HepG2 (cell line): ENCODE measurements around the gene FAM174C.

ENCODE experiments used
- ATF7 ChIP-seq, 2 experiments: fragments of 450-650 bp in 1 of 2; sonication (generic) in 1 of 2; formaldehyde crosslinking in 1 of 2; IDR thresholded peaks; 2 replicates each; pipeline versions ENCODE4 v1.4.0 to v1.6.1; 2016 to 2020; ENCODE audit warnings: antibody characterized with exemption in 1 of 2, mild to moderate bottlenecking in 1 of 2, missing genetic modification reagents in 1 of 2
- CEBPB ChIP-seq: IDR thresholded peaks from 2 replicates; pipeline ENCODE4 v1.6.1; 2011; ENCODE audit warnings: low read depth, low read length, improper control_type of control experiment, borderline replicate concordance
- ELF1 ChIP-seq: sonication (generic); formaldehyde crosslinking; IDR thresholded peaks from 2 replicates; pipeline ENCODE4 v1.4.0; 2020; ENCODE audit warnings: missing genetic modification reagents
- JUND ChIP-seq: sonication (generic); formaldehyde crosslinking; IDR thresholded peaks from 2 replicates; pipeline ENCODE4 v1.8.0; 2022; ENCODE audit warnings: mild to moderate bottlenecking, missing genetic modification reagents
- NFYB ChIP-seq: sonication (generic); formaldehyde crosslinking; IDR thresholded peaks from 2 replicates; pipeline ENCODE4 v1.4.0; 2020; ENCODE audit warnings: missing genetic modification reagents
- POLR2A ChIP-seq, 2 experiments: IDR thresholded peaks; 2 replicates each; pipeline ENCODE4 v1.6.1; 2011; ENCODE audit warnings: low read depth in 2 of 2, low read length in 2 of 2, mild to moderate bottlenecking in 1 of 2, moderate library complexity in 1 of 2; ENCODE audit not compliant: insufficient read depth in 1 of 2
- POLR2AphosphoS5 ChIP-seq: IDR thresholded peaks from 2 replicates; pipeline ENCODE4 v1.6.1; 2012; ENCODE audit warnings: low read depth, low read length
- RFXANK ChIP-seq: IDR thresholded peaks from 2 replicates; pipeline ENCODE4 v1.6.1; 2016
- ZBTB20 ChIP-seq: sonication (generic); formaldehyde crosslinking; IDR thresholded peaks from 2 replicates; pipeline ENCODE4 v1.8.1; 2023; ENCODE audit warnings: missing genetic modification reagents, low read depth, mild to moderate bottlenecking, borderline replicate concordance
- ZBTB7A ChIP-seq: sonication (generic); formaldehyde crosslinking; IDR thresholded peaks from 2 replicates; pipeline ENCODE4 v1.8.0; 2022; ENCODE audit warnings: mild to moderate bottlenecking, missing genetic modification reagents
- ZNF124 ChIP-seq: sonication (generic); formaldehyde crosslinking; IDR thresholded peaks from 2 replicates; pipeline ENCODE4 v1.4.0; 2020; ENCODE audit warnings: missing genetic modification reagents
- TF ChIP-seq, protein P1 (sequence below): sonication (generic); formaldehyde crosslinking; IDR thresholded peaks from 2 replicates; pipeline ENCODE4 v1.5.0; 2020; ENCODE audit warnings: mild to moderate bottlenecking, missing genetic modification reagents, moderate library complexity
- TF ChIP-seq, protein P2 (sequence below): sonication (generic); formaldehyde crosslinking; IDR thresholded peaks from 2 replicates; pipeline ENCODE4 v1.4.0; 2020; ENCODE audit warnings: missing genetic modification reagents

DNA sequence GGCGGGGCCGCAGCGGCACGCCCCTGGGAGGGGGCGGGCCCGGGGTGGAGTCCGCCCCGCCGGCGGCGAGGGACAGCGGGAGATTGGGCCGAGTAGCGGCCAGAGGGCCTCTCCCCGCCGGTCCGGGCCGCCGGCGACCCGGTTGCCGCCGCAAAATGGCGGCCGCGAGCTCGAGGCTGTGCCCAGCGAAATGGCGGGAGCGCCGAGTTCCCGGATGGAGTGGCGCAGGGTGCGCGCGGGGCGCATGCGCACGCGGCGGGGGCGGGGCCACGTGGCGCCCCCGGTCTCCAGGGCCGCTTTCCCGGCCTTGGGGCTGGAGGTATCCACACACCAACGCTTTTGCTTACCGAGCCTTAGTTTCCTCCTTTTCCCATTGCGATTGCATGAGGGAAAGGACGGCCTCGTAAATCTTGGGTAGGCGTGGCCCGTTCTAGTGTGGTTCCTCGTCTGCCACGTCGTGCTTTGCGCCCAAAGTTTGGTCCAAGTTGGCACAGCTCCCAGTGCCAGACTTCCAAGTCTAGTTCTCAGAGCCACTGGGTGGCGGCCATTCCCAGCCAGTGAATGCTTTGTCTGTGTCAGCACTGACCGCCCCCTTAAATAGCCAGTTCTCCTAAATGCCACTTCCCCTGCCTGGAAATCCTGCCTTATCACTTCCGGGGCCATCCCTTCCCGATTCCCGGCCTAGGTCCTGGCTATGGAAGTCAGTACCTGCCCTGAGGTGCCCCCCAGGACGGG lies 5.7 kb upstream of the FAM174C start:
- TF ChIP-seq ELF1 (CRISPR knock-in tag) (no peak), ZBTB7A (no peak), CEBPB (no peak), JUND (CRISPR knock-in tag) (0 out of 2 replicates have a peak, but pooled peaks have one; percentile 30), POLR2A (IDR thresholded peaks at IDR 0.05; ENCODE audit: insufficient read depth in 1 of 2, low read depth in 2 of 2, low read length in 2 of 2) (peak in 1 of 2 experiments; percentile 89; a peak in 2 of 4 replicates), ATF7 (IDR thresholded peaks at IDR 0.05) (no peak), ATF7 (CRISPR knock-in tag; IDR thresholded peaks at IDR 0.05) (peak; percentile 3; the same call in 1 of the 2 replicates), ZNF124 (CRISPR knock-in tag) (no peak), NFYB (CRISPR knock-in tag) (no peak), ZBTB20 (CRISPR knock-in tag) (no peak), POLR2AphosphoS5 (no peak; the same call in none of the 2 replicates), RFXANK (CRISPR knock-in tag) (0 out of 2 replicates have a peak, but pooled peaks have one; percentile 20)
- TF ChIP-seq, protein P1, sequence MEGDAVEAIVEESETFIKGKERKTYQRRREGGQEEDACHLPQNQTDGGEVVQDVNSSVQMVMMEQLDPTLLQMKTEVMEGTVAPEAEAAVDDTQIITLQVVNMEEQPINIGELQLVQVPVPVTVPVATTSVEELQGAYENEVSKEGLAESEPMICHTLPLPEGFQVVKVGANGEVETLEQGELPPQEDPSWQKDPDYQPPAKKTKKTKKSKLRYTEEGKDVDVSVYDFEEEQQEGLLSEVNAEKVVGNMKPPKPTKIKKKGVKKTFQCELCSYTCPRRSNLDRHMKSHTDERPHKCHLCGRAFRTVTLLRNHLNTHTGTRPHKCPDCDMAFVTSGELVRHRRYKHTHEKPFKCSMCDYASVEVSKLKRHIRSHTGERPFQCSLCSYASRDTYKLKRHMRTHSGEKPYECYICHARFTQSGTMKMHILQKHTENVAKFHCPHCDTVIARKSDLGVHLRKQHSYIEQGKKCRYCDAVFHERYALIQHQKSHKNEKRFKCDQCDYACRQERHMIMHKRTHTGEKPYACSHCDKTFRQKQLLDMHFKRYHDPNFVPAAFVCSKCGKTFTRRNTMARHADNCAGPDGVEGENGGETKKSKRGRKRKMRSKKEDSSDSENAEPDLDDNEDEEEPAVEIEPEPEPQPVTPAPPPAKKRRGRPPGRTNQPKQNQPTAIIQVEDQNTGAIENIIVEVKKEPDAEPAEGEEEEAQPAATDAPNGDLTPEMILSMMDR (CRISPR knock-in tag): no peak; the same call in 1 of the 2 replicates
- TF ChIP-seq, protein P2, sequence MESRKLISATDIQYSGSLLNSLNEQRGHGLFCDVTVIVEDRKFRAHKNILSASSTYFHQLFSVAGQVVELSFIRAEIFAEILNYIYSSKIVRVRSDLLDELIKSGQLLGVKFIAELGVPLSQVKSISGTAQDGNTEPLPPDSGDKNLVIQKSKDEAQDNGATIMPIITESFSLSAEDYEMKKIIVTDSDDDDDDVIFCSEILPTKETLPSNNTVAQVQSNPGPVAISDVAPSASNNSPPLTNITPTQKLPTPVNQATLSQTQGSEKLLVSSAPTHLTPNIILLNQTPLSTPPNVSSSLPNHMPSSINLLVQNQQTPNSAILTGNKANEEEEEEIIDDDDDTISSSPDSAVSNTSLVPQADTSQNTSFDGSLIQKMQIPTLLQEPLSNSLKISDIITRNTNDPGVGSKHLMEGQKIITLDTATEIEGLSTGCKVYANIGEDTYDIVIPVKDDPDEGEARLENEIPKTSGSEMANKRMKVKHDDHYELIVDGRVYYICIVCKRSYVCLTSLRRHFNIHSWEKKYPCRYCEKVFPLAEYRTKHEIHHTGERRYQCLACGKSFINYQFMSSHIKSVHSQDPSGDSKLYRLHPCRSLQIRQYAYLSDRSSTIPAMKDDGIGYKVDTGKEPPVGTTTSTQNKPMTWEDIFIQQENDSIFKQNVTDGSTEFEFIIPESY: no peak
